Thymus (tissue), 11 donors: ENCODE results near the gene BRINP2. TPM values are rescaled to one million over a fixed set of nuclear protein-coding genes. Genes with fewer than 3 reads are reported as not detected.

ENCODE experiments used
- DNase-seq, 9 donors: peaks; one replicate each; pipeline ENCODE4 v3.0.0-alpha.2; 2013; ENCODE audit warnings: low spot score in 9 of 9, low read depth in 6 of 9, missing footprints in 1 of 9
- H3K27ac ChIP-seq, 2 donors: one replicate each; pipeline ENCODE4 v1.5.1; 2013; ENCODE audit warnings: control low read depth in 1 of 2, low read depth in 1 of 2, low read length in 1 of 2, mild to moderate bottlenecking in 1 of 2, moderate library complexity in 1 of 2
- H3K27me3 ChIP-seq, 2 donors: one replicate each; pipeline ENCODE4 v1.5.1; 2013; ENCODE audit warnings: low read length in 1 of 2; ENCODE audit not compliant: control insufficient read depth in 2 of 2, insufficient read depth in 1 of 2
- H3K36me3 ChIP-seq, 2 donors: one replicate each; pipeline ENCODE4 v1.5.1; 2013; ENCODE audit warnings: low read length in 1 of 2, mild to moderate bottlenecking in 1 of 2, moderate library complexity in 1 of 2; ENCODE audit not compliant: control insufficient read depth in 2 of 2, insufficient read depth in 2 of 2
- H3K4me1 ChIP-seq, 2 donors: one replicate each; pipeline ENCODE4 v1.5.1; 2013; ENCODE audit warnings: low read length in 2 of 2; ENCODE audit not compliant: control insufficient read depth in 2 of 2, insufficient read depth in 2 of 2
- H3K4me3 ChIP-seq, 2 donors: one replicate each; pipeline ENCODE4 v1.5.1; 2013; ENCODE audit warnings: low read length in 2 of 2, control low read depth in 1 of 2, mild to moderate bottlenecking in 1 of 2
- H3K9me3 ChIP-seq, 2 donors: one replicate each; pipeline ENCODE4 v1.5.1; 2013; ENCODE audit warnings: low read length in 1 of 2, mild to moderate bottlenecking in 1 of 2; ENCODE audit not compliant: control insufficient read depth in 2 of 2, insufficient read depth in 1 of 2
- WGBS: extraction: QIAGEN DNeasy Blood & Tissue Kit; methylation state at CpG from one replicate; pipeline ENCODE4 v1.1.7; 2013; 5-methylcytosine and 5-hydroxymethylcytosine counted together
- polyA plus RNA-seq: library from polyadenylated mRNA; stranded (reverse); fragments of 200-250 nt; gene quantifications from one replicate; pipeline ENCODE4 v1.2.3, GENCODE V29; 2013
- total RNA-seq: library from RNA; stranded (reverse); fragments of 120-200 nt; gene quantifications from one replicate; pipeline ENCODE4 v1.2.4, GENCODE V29; 2013
- donor health status: healthy.

Gene BRINP2
- total and polyA plus RNA-seq, 2 donors, result 0.09 to 0.23 TPM

DNA sequence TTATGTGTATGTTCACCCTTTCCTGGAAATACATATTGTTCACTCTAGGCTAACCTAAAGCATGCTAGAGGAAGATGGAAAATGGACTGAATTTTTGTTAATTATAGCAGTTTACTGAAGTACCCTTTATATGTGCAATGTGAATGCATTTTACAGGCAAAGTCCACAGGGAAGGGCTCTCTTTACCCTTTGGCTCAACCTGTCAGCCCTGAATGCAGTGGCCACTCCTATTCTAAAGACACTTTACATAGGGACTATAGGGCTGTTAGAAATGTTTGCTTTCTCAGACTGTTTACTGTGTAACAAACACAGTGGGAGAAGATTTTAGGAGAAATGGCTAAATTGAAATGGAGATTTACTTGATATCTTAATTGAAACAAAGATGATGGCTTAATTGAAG lies 78.5 kb downstream of the BRINP2 start:
- H3K9me3 ChIP-seq, result no peaks in the 10 kb centered on the region
- no peak for DNase-seq
- no peaks in the 10 kb centered on the region for H3K36me3 ChIP-seq
- H3K27ac ChIP-seq, result no peak overlapping the region
- H3K27me3 ChIP-seq, result no peaks in the 10 kb centered on the region
- no peak overlapping the region for H3K4me3 ChIP-seq
- no peaks in the 10 kb centered on the region for H3K4me1 ChIP-seq

GRCh38 chr1:177252877-177253276 lies 82.1 kb downstream of the BRINP2 start:
- H3K9me3 ChIP-seq, result no peaks in the 10 kb centered on the region
- H3K36me3 ChIP-seq, result no peaks in the 10 kb centered on the region
- no peak overlapping the region for H3K4me3 ChIP-seq
- no peaks in the 10 kb centered on the region for H3K4me1 ChIP-seq
- H3K27me3 ChIP-seq, result no peaks in the 10 kb centered on the region
- no peak overlapping the region for H3K27ac ChIP-seq
- DNase-seq, result no peak

DNA sequence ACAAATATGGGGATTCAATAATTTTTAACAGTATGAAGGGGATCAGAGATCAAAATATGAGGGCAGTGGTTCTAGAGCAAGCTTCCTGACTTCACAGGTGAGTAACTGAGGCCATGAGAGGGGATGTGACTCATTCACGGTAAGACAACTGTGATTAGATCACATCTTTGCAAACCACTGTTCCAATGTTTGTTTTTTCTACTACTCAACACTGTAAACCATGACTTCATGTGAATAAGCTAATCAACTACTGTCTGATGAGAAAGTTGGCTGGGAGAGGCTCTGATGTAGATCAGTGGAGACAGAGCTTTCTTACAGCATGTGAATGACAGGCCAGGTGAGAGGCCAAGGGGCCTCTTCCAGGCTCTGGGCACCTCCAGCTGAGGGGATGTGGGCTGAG lies 84.7 kb downstream of the BRINP2 start:
- H3K27ac ChIP-seq, result no peak overlapping the region
- no peaks in the 10 kb centered on the region for H3K4me1 ChIP-seq
- H3K27me3 ChIP-seq, result no peaks in the 10 kb centered on the region
- WGBS, result 80% methylated on average over 1 of the region's 1 CpG
- DNase-seq, result no peak
- no peak overlapping the region for H3K4me3 ChIP-seq
- no peaks in the 10 kb centered on the region for H3K9me3 ChIP-seq
- no peaks in the 10 kb centered on the region for H3K36me3 ChIP-seq

GRCh38 chr1:177256153-177257075 lies 85.7 kb downstream of the BRINP2 start:
- H3K27me3 ChIP-seq, result no peaks in the 10 kb centered on the region
- no peaks in the 10 kb centered on the region for H3K9me3 ChIP-seq
- no peak overlapping the region for H3K4me3 ChIP-seq
- 44% methylated on average over 20 of the region's 20 CpGs for WGBS
- H3K36me3 ChIP-seq, result no peaks in the 10 kb centered on the region
- peak in 1 of 9 donors; percentile 1 for DNase-seq
- H3K27ac ChIP-seq, result no peak overlapping the region
- no peaks in the 10 kb centered on the region for H3K4me1 ChIP-seq

DNA sequence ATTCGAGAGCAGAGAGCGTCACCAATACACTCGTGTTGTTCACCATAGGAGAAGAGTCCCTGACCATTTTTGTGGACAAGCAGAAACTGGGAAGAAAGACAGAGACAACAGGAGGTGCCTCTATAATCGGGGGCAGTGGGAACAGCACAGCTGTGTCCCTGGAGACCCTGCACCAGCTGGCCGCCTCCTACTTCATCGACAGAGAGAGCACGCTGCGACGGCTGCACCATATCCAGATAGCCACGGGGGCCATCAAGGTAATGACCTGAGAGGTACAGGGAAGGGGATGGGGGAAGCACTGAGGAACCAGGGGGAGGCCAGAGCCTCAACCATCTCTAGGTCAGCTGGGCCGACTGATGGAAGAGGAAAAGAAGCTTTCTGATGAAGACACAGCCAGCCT lies 86.4 kb downstream of the BRINP2 start:
- WGBS, result 83% methylated on average over 11 of the region's 11 CpGs
- H3K9me3 ChIP-seq, result no peaks in the 10 kb centered on the region
- no peak overlapping the region for H3K4me3 ChIP-seq
- DNase-seq, result no peak
- H3K4me1 ChIP-seq, result no peaks in the 10 kb centered on the region
- H3K27me3 ChIP-seq, result no peaks in the 10 kb centered on the region
- no peaks in the 10 kb centered on the region for H3K36me3 ChIP-seq
- no peak overlapping the region for H3K27ac ChIP-seq

- H3K27me3 ChIP-seq, result no peaks in the 10 kb centered on the region
- 89% methylated on average over 4 of the region's 4 CpGs for WGBS
- DNase-seq, result no peak
- no peaks in the 10 kb centered on the region for H3K4me1 ChIP-seq
- no peaks in the 10 kb centered on the region for H3K9me3 ChIP-seq
- no peaks in the 10 kb centered on the region for H3K36me3 ChIP-seq
- no peak overlapping the region for H3K27ac ChIP-seq
- no peak overlapping the region for H3K4me3 ChIP-seq
Measured at GRCh38 chr1:177257576-177257975, 86.8 kb downstream of the BRINP2 start.

- H3K9me3 ChIP-seq, result no peaks in the 10 kb centered on the region
- H3K27ac ChIP-seq, result no peak overlapping the region
- no peaks in the 10 kb centered on the region for H3K4me1 ChIP-seq
- H3K4me3 ChIP-seq, result no peak overlapping the region
- no peaks in the 10 kb centered on the region for H3K36me3 ChIP-seq
- no peak for DNase-seq
- 90% methylated on average over 1 of the region's 1 CpG for WGBS
- no peaks in the 10 kb centered on the region for H3K27me3 ChIP-seq
Measured at GRCh38 chr1:177270863-177271262, 100.1 kb downstream of the BRINP2 start.

DNA sequence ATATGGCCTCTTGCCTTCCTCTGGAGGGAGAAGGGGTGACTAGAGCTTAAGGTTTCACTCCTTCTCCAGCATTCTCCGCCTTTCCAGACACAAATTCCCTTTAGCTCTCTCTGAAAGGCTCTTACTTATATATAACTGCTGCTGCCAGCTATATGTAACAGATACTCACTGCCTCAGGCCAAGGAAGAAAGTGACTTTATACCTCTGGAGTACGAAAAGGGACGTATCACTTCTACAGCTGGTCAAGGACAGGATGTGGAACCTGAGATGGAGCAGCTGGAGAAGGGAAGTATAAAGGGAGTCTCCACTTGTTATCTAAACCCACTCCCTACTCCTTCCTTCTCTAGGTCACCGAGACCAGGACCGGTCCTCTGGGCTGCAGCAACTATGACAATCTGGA lies 102.4 kb downstream of the BRINP2 start:
- 67% methylated on average over 5 of the region's 5 CpGs for WGBS
- Histone ChIP-seq H3K9me3 (no peaks in the 10 kb centered on the region), H3K27ac (no peak overlapping the region), H3K27me3 (no peaks in the 10 kb centered on the region), H3K36me3 (no peaks in the 10 kb centered on the region), H3K4me1 (no peaks in the 10 kb centered on the region), H3K4me3 (no peak overlapping the region)
- DNase-seq, result no peak

- Histone ChIP-seq H3K4me3 (no peak overlapping the region), H3K36me3 (no peaks in the 10 kb centered on the region), H3K4me1 (no peaks in the 10 kb centered on the region), H3K9me3 (no peaks in the 10 kb centered on the region), H3K27me3 (no peaks in the 10 kb centered on the region), H3K27ac (no peak overlapping the region)
- no peak for DNase-seq
- WGBS, result 78% methylated on average over 5 of the region's 5 CpGs
Measured at GRCh38 chr1:177274687-177275211, 104.0 kb downstream of the BRINP2 start.
